Measurements from ENCODE around the gene MTHFD1L.
"Not testable (repeated sequence)": the region's sequence is repeated elsewhere in the genome, so short reads cannot be mapped to it uniquely, and the experiment has no call there.

Gene MTHFD1L

DNA sequence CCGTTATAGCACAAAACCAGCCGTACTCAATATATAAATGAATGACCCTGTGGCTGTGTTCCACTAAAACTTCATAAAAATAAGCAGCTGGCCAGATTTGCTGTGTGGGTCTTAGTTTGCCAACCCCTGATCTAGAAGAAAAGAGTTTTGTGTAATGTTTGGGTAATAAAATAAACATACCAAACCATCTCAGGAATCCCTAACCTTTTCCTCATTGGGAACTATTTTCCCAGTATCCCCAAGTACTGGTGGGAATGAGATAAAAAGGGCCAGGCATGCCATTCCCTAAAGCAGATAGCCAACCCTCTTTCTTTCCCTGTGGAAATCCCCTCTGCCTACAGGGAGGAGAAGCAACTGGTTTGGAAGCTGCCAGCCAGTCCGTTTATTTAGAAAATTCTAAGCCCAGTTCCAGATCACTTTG lies 205.1 kb downstream of the MTHFD1L start:
- no peak for DNase-seq

DNA sequence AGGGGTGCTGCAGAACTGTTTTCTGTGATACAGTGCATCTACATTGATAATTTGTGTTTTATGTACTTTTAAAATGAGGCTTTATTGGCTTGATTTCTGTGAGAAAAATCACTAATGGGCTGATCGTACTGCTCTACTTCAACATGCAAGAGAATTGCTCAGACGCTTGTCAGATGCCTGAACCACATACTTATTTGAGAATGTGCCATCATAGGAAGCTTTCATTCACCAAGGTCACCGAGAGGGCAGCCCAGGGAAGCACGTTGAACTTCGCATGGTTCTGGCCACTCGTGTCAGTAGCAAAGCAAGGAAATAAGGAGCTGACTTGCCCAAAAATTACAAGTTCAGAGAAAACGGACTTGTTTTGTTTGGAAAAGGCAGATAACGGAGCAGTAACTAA lies 205.8 kb downstream of the MTHFD1L start:
- no peak for DNase-seq

DNA sequence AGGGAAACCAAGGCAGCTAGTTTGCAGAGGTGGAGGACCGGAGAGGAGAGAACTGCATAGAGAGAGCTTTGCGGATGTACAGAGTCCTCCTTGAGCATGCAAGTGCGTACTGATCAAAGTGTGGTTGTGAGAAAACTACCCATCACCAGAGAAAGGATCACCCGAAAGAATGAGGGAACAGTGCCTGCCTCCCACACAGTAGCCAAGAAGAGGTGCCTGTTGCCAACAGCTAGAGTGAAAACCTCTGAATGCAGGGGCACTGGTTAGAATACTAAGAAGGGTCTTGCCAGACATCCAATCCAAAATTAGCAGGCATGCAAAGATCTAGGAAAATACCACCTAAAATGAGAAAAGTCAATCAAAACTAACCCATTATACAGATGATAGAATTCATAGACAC lies 207.6 kb downstream of the MTHFD1L start:
- DNase-seq = no peak

DNA sequence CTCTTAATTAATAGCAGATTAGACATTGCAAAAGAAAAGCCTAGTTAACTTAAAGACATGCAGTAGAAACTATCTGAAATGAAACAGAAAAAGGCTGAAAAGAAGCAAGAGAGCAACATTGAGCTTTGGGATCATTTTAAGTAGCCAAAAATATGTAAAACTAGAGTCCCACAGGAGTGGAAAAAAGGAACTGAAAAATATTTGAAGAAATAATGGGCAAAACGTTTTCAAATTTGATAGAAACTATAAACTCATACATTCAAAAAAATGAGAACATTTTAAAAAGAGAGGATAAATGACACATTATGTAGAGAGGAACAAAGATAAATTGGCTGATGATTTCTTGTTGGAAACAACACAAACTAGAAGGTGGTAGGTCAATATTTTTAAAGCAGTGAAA lies 208.2 kb downstream of the MTHFD1L start:
- no peak for DNase-seq

DNA sequence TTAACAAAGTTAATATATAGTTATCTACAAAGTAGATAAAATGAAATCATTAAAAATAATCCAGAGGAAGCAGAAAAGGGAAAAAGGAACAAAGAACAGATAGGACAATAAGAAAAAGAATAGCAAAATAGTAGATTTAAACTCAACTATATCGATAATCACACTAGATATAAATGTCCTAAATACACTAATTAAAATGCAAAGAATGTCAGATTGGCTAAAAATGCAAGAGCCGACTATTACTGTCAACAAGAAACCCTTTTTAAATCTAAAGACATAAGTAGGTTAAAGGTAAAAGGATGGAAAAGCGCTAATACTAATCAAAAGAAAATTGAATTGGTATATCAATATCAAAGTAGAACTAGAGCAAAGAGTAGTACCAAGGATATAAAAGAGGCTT lies 209.5 kb downstream of the MTHFD1L start:
- DNase-seq = no peak

DNA sequence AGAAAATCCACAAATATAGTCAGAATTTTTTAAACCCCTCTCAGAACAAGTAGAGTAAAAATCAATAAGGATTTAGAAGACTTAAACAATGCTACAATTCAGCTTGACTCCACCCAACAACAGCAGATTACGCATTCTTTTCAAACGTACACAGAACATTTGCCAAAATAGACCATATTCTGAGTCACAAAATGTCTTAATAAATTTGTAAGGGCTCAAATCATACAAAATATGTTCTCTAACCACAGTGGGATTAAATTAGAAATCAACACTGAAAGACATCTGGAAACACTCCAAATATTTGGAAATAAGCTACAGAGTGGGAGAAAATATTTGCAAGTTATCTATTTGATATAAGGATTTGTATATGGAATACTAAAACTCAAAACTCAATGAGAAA lies 210.0 kb downstream of the MTHFD1L start:
- no peak for DNase-seq

DNA sequence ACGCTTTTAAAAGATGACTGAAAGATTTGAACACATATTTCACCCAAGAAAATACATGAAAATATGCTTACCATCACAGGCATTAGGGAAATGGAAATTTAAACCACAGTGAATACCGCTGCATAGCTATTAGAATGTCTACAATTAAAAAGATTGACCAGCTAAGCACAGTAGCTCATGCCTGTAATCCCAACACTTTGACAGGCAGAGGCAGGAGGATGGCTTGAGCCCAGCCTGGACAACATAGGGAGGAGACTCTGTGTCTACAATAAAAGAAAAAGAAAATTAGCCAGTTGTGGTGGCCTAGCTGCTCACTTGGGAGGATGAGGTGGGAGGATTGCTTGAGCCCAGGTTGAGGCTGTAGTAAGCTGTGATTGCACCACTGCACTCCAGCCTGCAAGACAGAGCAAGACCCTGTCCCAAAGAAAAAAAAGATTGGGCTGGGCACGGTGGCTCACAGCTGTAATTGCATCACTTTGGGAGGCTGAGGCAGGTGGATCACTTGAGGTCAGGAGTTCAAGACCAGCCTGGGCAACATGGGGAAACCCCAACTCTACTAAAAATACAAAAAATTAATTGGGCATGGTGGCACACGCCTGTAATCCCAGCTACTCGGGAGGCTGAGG lies 210.5 kb downstream of the MTHFD1L start:
- no peak for DNase-seq

DNA sequence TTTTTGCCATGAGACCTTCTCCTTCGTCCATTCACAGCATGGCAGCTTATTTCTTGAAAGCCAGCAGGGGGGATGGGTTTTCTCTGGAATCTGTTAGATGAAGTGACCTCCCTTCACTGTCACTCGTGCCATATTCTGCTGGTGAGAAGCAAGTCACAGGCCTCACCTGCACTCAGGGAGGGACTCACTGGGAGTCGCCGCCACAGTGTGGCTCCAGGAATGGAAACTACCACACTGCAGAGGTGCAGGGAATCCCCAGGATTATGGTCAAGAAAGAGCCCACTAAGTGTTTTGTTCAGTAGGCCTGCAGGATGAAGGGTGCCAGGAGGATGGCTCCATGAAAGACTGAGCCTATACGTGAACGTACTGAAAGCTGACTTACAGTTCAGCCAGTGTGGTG lies 213.2 kb downstream of the MTHFD1L start:
- no peak for DNase-seq

DNA sequence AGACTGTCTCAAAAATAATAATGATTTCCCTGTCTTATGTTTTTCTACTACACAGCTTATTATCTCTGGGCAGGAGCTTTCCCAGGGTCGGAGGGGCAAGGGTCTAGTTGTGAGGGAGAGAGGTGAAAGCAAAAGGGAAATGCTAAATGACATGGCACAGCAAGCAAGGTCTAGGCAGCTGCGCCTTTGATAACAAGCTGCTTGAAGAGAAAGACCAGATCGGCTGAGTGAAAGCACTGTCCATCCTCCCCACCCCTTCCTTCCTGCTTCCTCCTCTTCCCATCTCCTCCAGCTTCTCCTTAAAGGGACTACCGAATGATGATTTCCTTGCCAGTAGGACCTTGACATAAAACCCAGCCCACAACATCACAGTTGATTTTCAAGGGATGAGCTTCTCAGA lies 216.2 kb downstream of the MTHFD1L start:
- DNase-seq = no peak

DNA sequence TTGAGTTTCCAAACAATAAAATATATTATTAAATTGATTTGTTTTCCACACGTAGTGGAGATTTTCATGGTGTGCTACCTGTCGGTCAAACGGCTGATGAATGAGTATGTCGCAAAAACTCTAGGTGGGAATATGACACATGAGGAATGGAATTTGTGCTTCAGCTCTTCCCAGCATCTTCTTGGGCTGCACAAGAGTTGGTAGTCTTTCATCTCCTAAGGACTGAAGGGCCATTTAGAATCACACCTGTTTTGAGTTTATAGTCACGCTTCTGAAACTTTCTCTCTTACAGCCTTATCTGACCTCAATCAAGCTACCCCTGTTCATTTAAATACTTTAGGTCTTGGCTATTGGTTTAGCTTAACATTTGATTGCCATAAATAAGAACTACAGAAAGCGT lies 216.6 kb downstream of the MTHFD1L start:
- DNase-seq = no peak

DNA sequence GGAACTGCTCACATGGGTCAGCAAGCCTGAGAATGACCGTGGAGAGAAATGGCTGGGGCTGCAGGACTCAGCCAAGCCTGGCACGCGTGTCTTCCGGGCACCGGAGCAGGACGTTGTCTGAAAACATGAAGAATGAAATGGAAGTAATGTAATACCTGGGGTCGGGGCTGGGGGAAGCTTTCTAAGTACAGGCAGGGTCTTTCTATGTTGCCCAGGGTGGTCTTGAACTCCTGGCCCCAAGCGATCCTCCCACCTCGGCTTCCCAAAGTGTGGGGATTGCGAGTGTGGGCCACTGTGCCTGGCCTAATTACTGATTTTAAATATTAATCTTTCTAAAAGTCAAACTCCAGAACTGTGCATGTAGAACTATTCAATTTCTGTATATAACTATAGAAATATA lies 218.8 kb downstream of the MTHFD1L start:
- no peak for DNase-seq

DNA sequence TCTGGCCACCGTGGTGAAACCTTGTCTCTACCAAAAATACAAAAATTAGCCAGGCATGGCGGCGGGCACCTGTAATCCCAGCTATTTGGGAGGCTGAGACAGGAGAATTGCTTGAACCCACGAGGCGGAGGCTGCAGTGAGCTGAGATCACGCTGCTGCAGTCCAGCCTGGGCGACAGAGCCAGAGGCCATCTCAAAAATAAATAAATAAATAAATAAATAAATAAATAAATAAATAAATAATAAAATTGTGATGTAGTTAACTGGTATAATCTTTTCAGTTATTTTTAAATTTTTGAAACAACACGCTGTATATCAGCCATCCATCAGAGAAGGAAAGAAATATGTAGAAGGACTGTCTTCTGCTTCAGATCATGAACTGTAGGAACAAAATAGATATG lies 221.6 kb downstream of the MTHFD1L start:
- DNase-seq = not testable (repeated sequence)

DNA sequence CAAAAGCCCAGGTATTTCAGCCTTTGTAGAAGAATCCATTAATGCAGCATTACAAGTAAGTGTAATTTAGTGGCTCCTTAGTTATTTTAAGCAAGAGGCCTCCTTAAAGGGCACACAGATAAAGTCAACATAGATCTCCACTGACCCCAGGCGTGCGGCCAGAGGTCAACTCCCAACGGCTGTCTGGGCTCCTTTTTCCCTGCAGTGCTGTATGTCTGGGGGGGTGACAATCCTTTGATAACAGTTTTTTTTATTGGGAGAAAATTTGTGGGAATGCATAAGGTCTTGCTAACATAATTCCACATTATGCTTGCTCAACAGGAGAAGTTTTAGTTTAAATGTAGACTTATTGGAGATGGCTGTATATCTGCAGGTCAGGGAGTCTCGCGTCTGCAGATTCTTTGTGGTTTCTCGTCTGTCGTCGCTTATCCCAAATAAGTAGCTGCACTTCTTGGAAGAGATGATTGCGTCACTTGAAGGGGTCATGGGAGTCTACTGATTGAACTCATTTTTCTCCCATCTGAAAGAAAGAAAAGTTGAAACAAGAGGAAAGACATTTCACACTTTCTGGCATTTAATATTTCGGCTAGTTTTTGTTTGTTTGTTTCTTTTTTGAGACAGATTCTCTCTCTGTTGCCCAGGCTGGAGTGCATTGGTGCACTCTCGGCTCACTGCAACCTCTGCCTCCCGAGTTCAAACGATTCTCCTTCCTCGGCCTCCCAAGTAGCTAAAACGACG lies 222.5 kb downstream of the MTHFD1L start:
- DNase-seq = no peak

DNA sequence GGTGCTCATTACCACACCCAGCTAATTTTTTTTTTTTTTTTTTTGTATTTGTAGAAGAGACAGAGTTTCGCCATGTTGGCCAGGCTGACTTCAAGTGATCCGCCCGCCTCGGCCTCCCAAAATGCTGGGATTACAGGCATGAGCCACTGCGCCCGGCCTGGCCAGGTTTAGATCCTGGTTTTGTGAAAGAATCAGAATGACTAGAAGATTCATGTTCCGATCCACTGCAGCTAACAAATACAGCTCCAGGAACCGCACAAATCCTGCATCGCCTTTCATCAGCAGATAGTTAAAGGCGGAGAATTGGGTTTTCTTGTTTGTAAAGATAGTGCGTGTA lies 223.1 kb downstream of the MTHFD1L start:
- no peak for DNase-seq

DNA sequence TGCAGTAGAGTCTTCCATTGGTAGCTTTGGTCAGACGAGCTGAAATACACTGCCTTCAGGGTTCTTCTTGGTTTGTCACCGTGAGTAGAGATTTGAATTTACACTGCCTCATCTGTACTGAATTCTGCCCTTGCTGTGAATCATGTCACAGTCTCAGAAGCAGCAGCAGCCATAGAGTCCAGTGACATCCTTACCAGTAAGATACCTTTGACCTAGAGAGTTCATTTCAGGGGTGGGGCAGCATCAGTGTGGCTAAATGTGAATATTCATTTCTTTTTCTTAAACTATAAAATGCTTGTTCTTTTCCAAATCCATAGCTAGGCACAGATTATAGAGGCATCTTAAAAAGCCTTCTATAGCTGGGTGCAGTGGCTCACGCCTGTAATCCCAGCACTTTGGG lies 223.5 kb downstream of the MTHFD1L start:
- no peak for DNase-seq

DNA sequence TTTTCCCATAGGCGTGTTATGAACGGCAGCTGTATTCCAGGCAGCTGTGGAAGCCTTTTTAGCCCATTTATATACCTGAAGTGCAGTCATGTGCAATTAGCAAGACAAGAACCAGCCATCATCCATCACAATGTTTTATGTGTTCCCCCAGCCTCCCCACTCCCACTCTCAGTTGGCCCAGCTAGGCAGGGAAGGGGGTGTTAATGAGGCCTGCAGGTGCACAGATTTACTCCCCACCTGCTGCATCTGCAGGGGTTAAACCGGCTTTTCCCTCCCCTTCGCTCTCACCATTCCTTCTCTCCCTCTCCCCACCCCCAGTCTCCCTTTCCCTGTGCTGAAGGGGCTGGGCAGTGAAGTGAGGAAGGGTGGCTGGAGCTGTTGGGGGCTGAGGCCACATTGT lies 224.5 kb downstream of the MTHFD1L start:
- no peak for DNase-seq

DNA sequence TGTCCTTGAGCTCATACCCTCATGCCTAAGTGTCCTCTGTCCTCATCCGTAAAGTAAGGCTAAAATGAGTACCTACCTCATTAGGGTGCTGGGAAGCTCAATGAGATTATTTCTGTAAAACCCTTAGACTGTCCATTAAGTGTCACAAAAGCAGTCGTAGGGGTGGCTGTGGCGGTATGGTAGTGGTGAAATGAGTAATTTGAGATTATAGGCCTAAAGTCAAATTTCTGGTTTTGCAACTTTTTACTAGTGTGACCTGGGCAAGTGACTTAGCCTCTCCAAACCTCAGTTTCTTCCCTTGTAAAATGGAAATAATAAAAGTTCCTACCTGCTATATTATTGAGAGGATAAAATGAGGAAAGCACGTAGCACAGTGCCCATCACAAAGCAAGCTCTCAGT lies 226.1 kb downstream of the MTHFD1L start:
- DNase-seq = no peak

DNA sequence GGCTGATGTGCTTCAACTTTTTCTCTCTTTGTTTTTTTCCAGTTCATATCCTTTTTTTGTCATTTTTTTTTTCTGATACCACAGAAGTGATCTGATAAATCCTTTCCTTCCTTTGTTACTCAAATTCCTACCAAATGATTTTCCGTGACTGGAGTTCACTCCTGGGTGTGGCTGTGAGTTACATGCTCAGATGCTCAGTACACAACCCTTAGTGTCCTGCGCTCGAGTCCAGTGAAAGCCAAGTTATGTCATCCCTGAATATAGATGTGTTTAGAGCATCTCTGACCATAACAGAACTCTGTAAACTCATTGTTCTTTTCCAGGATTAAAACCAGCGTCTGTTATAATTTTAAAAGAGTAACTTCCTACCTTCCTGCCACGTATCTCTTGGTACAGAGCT lies 227.1 kb downstream of the MTHFD1L start:
- DNase-seq = no peak

DNA sequence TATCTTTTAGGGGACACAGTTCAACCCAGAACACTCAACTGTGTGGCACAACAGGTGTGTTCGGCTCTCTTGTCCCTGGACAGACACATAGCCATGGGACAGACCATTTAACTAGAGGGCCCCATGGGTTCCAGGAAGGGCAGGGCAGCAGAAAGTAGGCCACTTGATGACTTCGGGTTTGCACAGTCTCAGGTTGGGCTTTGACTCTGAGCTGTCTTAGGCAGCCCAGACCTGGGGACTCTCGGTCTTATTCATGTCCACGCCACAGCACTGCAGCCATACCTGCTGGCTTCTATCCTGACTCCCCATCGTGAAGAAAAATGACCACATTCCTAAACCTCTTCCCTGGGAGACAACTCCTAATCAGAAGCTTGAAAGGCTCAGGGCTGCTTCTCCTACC lies 228.2 kb downstream of the MTHFD1L start:
- no peak for DNase-seq

DNA sequence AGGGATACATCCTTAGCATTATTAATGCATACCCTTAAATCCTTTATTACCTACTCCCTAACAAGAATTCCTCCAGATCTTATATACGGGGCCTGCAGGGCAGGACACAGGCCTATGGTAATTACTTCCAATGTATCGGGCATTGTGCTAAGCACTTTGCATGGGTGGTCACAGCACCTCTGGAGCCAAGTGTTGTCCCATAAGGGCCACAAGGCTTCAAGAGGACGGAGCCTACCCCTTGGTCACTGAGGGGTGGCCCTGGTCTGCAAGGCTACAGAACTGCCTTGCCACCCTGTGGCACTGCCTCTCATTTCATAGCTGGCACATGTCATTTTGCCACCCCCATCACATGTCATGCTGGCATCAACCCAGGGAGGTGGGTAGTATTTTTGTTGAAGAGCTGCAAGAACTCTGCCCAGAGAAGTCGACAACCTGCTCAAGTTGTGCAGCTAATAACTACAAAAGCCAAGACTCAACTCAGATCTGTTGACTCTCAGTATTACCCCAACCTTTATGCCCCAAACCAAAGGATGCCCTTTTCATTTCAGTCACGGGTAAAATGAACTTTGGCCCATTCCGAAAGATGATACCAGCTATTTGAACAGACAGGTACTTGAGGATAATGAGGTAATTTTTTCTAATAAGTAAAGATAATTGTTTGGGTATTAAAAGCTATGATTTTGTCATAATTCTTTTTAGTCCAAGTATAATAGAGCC lies 230.2 kb downstream of the MTHFD1L start:
- DNase-seq = no peak

DNA sequence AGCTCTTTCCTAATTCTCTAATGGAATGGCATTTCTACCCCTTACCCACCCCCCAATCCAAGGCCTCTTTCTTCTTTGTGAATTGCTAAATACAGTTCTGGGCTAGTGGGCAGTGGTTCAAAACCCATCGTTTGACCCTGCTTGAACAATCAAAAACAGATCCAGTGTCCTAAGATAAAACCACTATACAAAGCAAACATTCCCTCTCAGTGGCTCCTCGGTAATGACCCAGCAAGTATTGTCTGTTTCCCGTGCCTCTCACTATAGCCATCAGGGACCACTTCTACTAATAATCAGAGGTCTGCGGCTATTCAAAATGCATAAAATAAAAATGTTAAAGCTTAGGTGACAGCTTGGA lies 230.7 kb downstream of the MTHFD1L start:
- no peak for DNase-seq

DNA sequence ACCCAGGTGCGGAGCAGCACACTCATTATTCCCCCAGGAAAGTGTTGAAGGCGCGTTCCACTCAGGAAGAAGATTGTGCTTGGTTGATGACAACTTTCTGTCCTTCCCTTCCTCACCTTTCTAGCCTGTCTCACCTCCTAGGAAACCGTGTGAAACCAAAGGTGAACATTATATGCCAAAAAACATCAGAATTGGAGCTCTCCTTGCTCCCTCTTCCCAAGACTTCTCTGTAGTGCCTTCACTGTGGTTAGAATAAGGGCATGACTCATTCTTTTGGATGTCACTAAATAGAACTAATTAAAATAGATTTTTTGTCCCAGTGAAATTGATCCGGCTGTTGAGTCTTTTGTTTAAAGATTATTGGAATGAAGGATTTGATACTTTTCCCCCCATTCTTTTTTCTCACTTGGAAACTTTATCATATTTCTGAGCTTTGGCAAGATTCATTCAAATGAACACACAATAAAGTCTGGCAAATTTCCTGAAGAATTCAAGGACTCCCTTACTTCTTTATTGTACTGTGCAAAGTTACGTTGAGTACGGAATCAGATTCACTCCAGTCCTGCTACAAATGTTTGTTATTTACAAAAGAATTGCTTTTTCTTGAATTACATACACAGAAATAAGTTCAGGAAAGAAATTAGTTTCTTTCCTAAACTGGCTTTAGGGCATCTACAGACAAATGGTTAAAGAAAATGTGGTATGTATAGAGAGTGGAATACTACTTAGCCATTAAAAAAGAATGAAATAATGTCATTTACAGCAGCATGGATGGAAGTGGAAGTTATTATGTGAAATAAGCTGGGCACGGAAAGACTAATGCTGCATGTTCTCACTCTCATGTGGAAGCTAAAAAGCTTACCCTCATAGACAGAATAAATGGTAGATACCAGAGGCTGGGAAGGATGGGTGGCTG lies 231.4 kb downstream of the MTHFD1L start:
- DNase-seq = no peak

DNA sequence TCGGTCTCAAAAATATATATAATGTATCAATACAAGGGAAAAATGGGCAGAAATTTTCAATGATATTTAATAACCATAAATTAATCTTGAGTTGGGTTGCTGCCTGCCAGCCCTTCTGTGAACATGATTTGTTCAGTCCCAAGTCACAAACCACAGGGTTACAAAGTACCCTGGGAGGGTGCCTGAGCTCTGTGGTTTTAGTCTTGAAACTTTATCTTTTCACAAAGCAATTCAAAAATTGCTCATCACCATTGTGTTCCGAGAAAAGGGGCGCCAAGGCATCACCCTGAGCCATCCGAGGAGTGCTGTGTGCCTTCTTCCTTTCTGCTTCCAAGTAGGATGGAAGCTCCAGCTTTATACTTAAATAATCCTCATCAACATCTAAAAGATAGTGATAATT lies 232.7 kb downstream of the MTHFD1L start:
- no peak for DNase-seq

DNA sequence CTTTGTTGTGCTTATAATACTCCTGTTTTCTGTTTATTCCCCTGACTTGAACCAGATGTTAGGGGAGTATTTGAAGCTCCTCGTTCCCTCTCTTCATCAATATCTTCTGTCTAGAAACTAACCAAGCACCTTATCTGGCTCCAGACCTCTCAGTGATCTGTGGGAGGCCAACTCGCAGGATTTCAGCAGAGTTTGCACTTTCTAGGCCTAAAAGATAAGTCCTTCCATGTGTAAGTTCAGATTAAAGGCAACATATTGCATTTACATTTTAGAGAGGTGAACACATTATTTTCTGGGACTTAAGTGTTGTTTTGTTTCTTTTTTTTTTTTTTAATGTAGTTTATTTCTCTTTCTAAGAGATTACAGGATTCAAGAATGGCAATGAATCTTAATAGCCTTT lies 234.8 kb downstream of the MTHFD1L start:
- no peak for DNase-seq

All from activated T-cell treated with anti-CD3 and anti-CD28 coated beads, Interleukin-2, amount 50 U/mL, for 1 hour (primary cell).